ENCODE results near the gene TRPM3. TPM values are rescaled to one million over a fixed set of nuclear protein-coding genes. Genes with fewer than 3 reads are reported as not detected.

Gene TRPM3
- total RNA-seq, 1 experiment from 2014 or later, result not detected

DNA sequence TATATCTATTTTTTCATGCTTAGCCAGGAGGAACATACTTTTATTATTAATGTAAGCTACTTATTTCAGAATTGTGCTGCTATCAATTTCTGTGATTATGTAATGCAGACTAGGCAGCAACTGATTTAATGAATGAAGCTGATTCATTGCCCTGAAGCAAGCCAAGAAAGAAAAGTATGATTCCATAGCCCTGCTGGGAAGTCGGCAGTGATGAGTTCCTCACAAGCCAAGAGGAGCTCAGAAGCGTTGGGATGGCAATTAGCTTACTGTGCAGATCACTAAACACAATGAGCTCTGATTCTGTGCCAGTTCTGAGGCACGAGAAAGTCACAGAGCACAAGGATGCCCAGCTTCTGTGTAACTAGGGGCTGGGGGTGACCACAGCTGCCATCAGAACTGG is 452.7 kb downstream of the TRPM3 start:
- no peak for ATAC-seq

DNA sequence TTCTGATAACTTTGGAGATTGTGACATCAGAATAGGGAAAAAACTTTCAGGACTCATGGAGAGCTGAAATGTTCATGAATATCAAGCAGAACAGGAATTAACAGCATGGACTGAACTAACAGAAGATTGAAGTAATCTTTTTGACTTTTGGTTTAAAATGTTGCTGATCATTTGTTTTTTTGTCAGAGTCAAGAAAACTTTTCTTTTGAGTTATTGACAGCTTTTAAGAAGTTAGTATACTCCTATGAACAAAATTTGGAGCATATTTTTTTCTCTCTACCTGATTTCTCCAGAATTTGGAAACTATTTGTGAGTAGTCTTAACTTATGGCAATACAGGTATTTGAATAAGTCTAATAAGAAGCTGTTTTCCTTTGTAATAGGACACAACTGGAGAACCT is 462.7 kb downstream of the TRPM3 start:
- H3K36me3 ChIP-seq (ENCODE audit: control insufficient read depth, insufficient read depth, low read length), result no peaks in the 10 kb centered on the region
- no peak for TF ChIP-seq POLR2AphosphoS5 (IDR thresholded peaks at IDR 0.05; ENCODE audit: low read depth, low read length)
- no peak for TF ChIP-seq SIN3A (IDR thresholded peaks at IDR 0.05; ENCODE audit: borderline replicate concordance, insufficient read depth, low read depth, low read length)
- no peak for TF ChIP-seq TCF7L2 (IDR thresholded peaks at IDR 0.05; ENCODE audit: low read depth, low read length)
- TF ChIP-seq, protein P1, sequence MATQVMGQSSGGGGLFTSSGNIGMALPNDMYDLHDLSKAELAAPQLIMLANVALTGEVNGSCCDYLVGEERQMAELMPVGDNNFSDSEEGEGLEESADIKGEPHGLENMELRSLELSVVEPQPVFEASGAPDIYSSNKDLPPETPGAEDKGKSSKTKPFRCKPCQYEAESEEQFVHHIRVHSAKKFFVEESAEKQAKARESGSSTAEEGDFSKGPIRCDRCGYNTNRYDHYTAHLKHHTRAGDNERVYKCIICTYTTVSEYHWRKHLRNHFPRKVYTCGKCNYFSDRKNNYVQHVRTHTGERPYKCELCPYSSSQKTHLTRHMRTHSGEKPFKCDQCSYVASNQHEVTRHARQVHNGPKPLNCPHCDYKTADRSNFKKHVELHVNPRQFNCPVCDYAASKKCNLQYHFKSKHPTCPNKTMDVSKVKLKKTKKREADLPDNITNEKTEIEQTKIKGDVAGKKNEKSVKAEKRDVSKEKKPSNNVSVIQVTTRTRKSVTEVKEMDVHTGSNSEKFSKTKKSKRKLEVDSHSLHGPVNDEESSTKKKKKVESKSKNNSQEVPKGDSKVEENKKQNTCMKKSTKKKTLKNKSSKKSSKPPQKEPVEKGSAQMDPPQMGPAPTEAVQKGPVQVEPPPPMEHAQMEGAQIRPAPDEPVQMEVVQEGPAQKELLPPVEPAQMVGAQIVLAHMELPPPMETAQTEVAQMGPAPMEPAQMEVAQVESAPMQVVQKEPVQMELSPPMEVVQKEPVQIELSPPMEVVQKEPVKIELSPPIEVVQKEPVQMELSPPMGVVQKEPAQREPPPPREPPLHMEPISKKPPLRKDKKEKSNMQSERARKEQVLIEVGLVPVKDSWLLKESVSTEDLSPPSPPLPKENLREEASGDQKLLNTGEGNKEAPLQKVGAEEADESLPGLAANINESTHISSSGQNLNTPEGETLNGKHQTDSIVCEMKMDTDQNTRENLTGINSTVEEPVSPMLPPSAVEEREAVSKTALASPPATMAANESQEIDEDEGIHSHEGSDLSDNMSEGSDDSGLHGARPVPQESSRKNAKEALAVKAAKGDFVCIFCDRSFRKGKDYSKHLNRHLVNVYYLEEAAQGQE (IDR thresholded peaks at IDR 0.05; ENCODE audit: insufficient read depth in 1 of 2, low read depth in 2 of 2, low read length in 1 of 2), result no peak
- TF ChIP-seq, protein P2, sequence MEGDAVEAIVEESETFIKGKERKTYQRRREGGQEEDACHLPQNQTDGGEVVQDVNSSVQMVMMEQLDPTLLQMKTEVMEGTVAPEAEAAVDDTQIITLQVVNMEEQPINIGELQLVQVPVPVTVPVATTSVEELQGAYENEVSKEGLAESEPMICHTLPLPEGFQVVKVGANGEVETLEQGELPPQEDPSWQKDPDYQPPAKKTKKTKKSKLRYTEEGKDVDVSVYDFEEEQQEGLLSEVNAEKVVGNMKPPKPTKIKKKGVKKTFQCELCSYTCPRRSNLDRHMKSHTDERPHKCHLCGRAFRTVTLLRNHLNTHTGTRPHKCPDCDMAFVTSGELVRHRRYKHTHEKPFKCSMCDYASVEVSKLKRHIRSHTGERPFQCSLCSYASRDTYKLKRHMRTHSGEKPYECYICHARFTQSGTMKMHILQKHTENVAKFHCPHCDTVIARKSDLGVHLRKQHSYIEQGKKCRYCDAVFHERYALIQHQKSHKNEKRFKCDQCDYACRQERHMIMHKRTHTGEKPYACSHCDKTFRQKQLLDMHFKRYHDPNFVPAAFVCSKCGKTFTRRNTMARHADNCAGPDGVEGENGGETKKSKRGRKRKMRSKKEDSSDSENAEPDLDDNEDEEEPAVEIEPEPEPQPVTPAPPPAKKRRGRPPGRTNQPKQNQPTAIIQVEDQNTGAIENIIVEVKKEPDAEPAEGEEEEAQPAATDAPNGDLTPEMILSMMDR (IDR thresholded peaks at IDR 0.05), result no peak
- no TSS peak for BruUV-seq (replicated peaks)
- no peak overlapping the region for H3K4me3 ChIP-seq (ENCODE audit: low read depth in 2 of 2, low read length in 2 of 2)
- no peaks in the 10 kb centered on the region for H3K4me1 ChIP-seq (ENCODE audit: control insufficient read depth, insufficient read depth, low read length)
- no peaks in the 10 kb centered on the region for H3K9me3 ChIP-seq (ENCODE audit: control insufficient read depth, insufficient read depth, low read depth, low read length)
- ATAC-seq (no peak), DNase-seq (ENCODE audit: low read depth, low spot score) (no peak)
- in situ Hi-C loops (cut with HindIII; ENCODE audit: low pct_unique_long_range_greater_than_20kb, low sequenced_read_pairs) (no loop called here), intact Hi-C loops (cut with micrococcal nuclease; ENCODE audit: unreplicated experiment) (no loop called here)
- POLR2A ChIA-PET, result no interaction called here
- CTCF ChIA-PET, result no interaction called here
- no peak overlapping the region for H3K27ac ChIP-seq (ENCODE audit: low read length)
- H3K27me3 ChIP-seq (ENCODE audit: control insufficient read depth, insufficient read depth, low read length), result no peaks in the 10 kb centered on the region

More for the DNA sequence above, 452.7 kb downstream of the TRPM3 start:
- BruUV-seq (replicated peaks), result no TSS peak
- Histone ChIP-seq H3K27me3 (ENCODE audit: control insufficient read depth, insufficient read depth, low read length) (no peaks in the 10 kb centered on the region), H3K4me1 (ENCODE audit: control insufficient read depth, insufficient read depth, low read length) (no peaks in the 10 kb centered on the region), H3K4me3 (ENCODE audit: low read depth in 2 of 2, low read length in 2 of 2) (no peak overlapping the region), H3K36me3 (ENCODE audit: control insufficient read depth, insufficient read depth, low read length) (no peaks in the 10 kb centered on the region), H3K27ac (ENCODE audit: low read length) (no peak overlapping the region), H3K9me3 (ENCODE audit: control insufficient read depth, insufficient read depth, low read depth, low read length) (no peaks in the 10 kb centered on the region)
- ChIA-PET POLR2A (no interaction called here), CTCF (no interaction called here)
- TF ChIP-seq SIN3A (IDR thresholded peaks at IDR 0.05; ENCODE audit: borderline replicate concordance, insufficient read depth, low read depth, low read length) (no peak), POLR2AphosphoS5 (IDR thresholded peaks at IDR 0.05; ENCODE audit: low read depth, low read length) (no peak), TCF7L2 (IDR thresholded peaks at IDR 0.05; ENCODE audit: low read depth, low read length) (no peak)
- TF ChIP-seq, protein P1 (IDR thresholded peaks at IDR 0.05; ENCODE audit: insufficient read depth in 1 of 2, low read depth in 2 of 2, low read length in 1 of 2), result no peak
- TF ChIP-seq, protein P2 (IDR thresholded peaks at IDR 0.05), result no peak
- in situ Hi-C loops (cut with HindIII; ENCODE audit: low pct_unique_long_range_greater_than_20kb, low sequenced_read_pairs), result no loop called here
- DNase-seq (ENCODE audit: low read depth, low spot score), result no peak
- intact Hi-C loops (cut with micrococcal nuclease; ENCODE audit: unreplicated experiment), result no loop called here

Measured in Panc1 (cell line).